Chondrocyte (in vitro differentiated cells): Measurements from ENCODE around the gene FOXO3. TPM values are rescaled to one million over a fixed set of nuclear protein-coding genes. Genes with fewer than 3 reads are reported as not detected.
A peak's percentile ranks its signal among the peaks of the same experiment; 100 is the strongest.

Experiments used
- DNase-seq: peaks from one replicate; pipeline ENCODE4 v3.0.0; 2021; ENCODE audit warnings: mixed read lengths, low spot score
- H3K27ac Mint-ChIP-seq: one replicate; pipeline ENCODE4 v1.8.0; 2021; ENCODE audit warnings: mild to moderate bottlenecking, moderate library complexity, mixed read lengths; ENCODE audit not compliant: unreplicated experiment
- H3K27me3 Mint-ChIP-seq: 2 replicates; pipeline ENCODE4 v1.8.0; 2021; ENCODE audit warnings: low read depth, mixed read lengths
- H3K36me3 Mint-ChIP-seq: 2 replicates; pipeline ENCODE4 v1.8.0; 2021; ENCODE audit warnings: low read depth, mixed read lengths
- H3K4me1 Mint-ChIP-seq: 2 replicates; pipeline ENCODE4 v1.8.0; 2021; ENCODE audit warnings: low read depth, mild to moderate bottlenecking, mixed read lengths
- H3K4me3 Mint-ChIP-seq: one replicate; pipeline ENCODE4 v1.8.0; 2021; ENCODE audit warnings: mild to moderate bottlenecking, moderate library complexity, mixed read lengths; ENCODE audit not compliant: unreplicated experiment
- H3K9me3 Mint-ChIP-seq: 2 replicates; pipeline ENCODE4 v1.8.0; 2021; ENCODE audit warnings: low read depth, mixed read lengths
- CTCF ChIP-seq: fragments of 200-600 bp; sonication (generic); IDR thresholded peaks from 2 replicates; pipeline ENCODE4 v1.5.0; 2021; ENCODE audit warnings: antibody characterized with exemption, mild to moderate bottlenecking, moderate library complexity
- total RNA-seq: library from RNA; stranded (reverse); gene quantifications from 3 replicates; pipeline ENCODE4 v1.2.1, GENCODE V29; 2021

Gene FOXO3
- total RNA-seq, 1 donor from 2014 or later: 45.0 TPM

GRCh38 chr6:108643184-108643583 lies 82.5 kb downstream of the FOXO3 start:
- peaks cover 9% of the 10 kb centered on the region for H3K36me3 Mint-ChIP-seq
- no peak overlapping the region for H3K27ac Mint-ChIP-seq
- TF ChIP-seq CTCF: no peak
- H3K4me3 Mint-ChIP-seq: no peak overlapping the region
- no peaks in the 10 kb centered on the region for H3K9me3 Mint-ChIP-seq
- no peaks in the 10 kb centered on the region for H3K27me3 Mint-ChIP-seq
- no peak for DNase-seq
- H3K4me1 Mint-ChIP-seq: peaks cover 21% of the 10 kb centered on the region

GRCh38 chr6:108644252-108644651 lies 83.5 kb downstream of the FOXO3 start:
- no peak for TF ChIP-seq CTCF
- Mint-ChIP-seq H3K27ac (no peak overlapping the region), H3K4me1 (peaks cover 21% of the 10 kb centered on the region), H3K36me3 (peaks cover 9% of the 10 kb centered on the region), H3K9me3 (no peaks in the 10 kb centered on the region), H3K4me3 (no peak overlapping the region), H3K27me3 (no peaks in the 10 kb centered on the region)
- no peak for DNase-seq

- Mint-ChIP-seq H3K36me3 (peaks cover 9% of the 10 kb centered on the region), H3K4me3 (no peak overlapping the region), H3K9me3 (no peaks in the 10 kb centered on the region), H3K27me3 (no peaks in the 10 kb centered on the region), H3K4me1 (peaks cover 48% of the 10 kb centered on the region), H3K27ac (no peak overlapping the region)
- no peak for DNase-seq
- no peak for TF ChIP-seq CTCF
These were observed 87.5 kb downstream of the FOXO3 start for GRCh38 chr6:108648191-108648590.

- DNase-seq: no peak
- Mint-ChIP-seq H3K4me3 (no peak overlapping the region), H3K36me3 (peaks cover 6% of the 10 kb centered on the region), H3K9me3 (no peaks in the 10 kb centered on the region), H3K27me3 (no peaks in the 10 kb centered on the region), H3K4me1 (peaks cover 64% of the 10 kb centered on the region), H3K27ac (peak overlapping the region; percentile 86)
- TF ChIP-seq CTCF: no peak
These were observed 89.6 kb downstream of the FOXO3 start for GRCh38 chr6:108650325-108650724.

- peaks cover 69% of the 10 kb centered on the region for H3K4me1 Mint-ChIP-seq
- no peak for TF ChIP-seq CTCF
- H3K4me3 Mint-ChIP-seq: no peak overlapping the region
- H3K36me3 Mint-ChIP-seq: peaks cover 6% of the 10 kb centered on the region
- no peaks in the 10 kb centered on the region for H3K9me3 Mint-ChIP-seq
- H3K27me3 Mint-ChIP-seq: no peaks in the 10 kb centered on the region
- peak overlapping the region; percentile 86 for H3K27ac Mint-ChIP-seq
- no peak for DNase-seq
These were observed 90.1 kb downstream of the FOXO3 start for GRCh38 chr6:108650781-108651180.
